HEK293 (cell line): ENCODE results near the gene ZNF222.

Source experiments
- CTCF ChIA-PET: fragments of 350-600 bp; formaldehyde crosslinking; extraction: SDS; loops from one replicate; lab custom pipeline; 2021; ENCODE audit warnings: antibody characterized with exemption; lab: Yijun Ruan, JAX
- POLR2A ChIA-PET: fragments of 300-600 bp; formaldehyde crosslinking; extraction: SDS; loops from one replicate; lab custom pipeline; 2020; ENCODE audit warnings: antibody characterized with exemption, inconsistent platforms; lab: Yijun Ruan, JAX
- H3K27ac ChIP-seq: fragments of 200-500 bp; sonication (Bioruptor generic); 2 replicates; pipeline ENCODE4 v1.5.1; 2014; ENCODE audit warnings: low read depth, low read length, control low read depth, inconsistent platforms; ENCODE audit errors: extremely low read depth
- H3K36me3 ChIP-seq, 2 experiments: fragments of 200-500 bp in 1 of 2; sonication (Bioruptor generic) in 1 of 2; 1 replicate in 1 of 2; 2 replicates in 1 of 2; pipeline ENCODE4 v1.5.1; 2014 to 2017; ENCODE audit warnings: inconsistent platforms in 2 of 2, low read length in 2 of 2; ENCODE audit not compliant: control insufficient read depth in 2 of 2, insufficient read depth in 1 of 2
- H3K4me1 ChIP-seq: fragments of 200-500 bp; sonication (Bioruptor generic); 2 replicates; pipeline ENCODE4 v1.5.1; 2014; ENCODE audit warnings: mild to moderate bottlenecking, low read length, inconsistent platforms; ENCODE audit not compliant: control insufficient read depth, insufficient read depth
- H3K4me3 ChIP-seq: 2 replicates; pipeline ENCODE4 v1.5.1; 2011; ENCODE audit warnings: low read depth, mild to moderate bottlenecking, control low read depth, low read length, moderate library complexity
- H3K9me3 ChIP-seq: fragments of 200-500 bp; sonication (Bioruptor generic); 2 replicates; pipeline ENCODE4 v1.5.1; 2014; ENCODE audit warnings: low read depth, low read length, inconsistent platforms; ENCODE audit not compliant: control insufficient read depth, insufficient read depth
- FEZF1 ChIP-seq: fragments of 450-650 bp; formaldehyde crosslinking; IDR thresholded peaks from 2 replicates; pipeline ENCODE4 v1.5.1; 2016; ENCODE audit warnings: missing biosample characterization, missing genetic modification characterization
- GLIS1 ChIP-seq: fragments of 450-650 bp; formaldehyde crosslinking; IDR thresholded peaks from 2 replicates; pipeline ENCODE4 v1.5.1; 2016; ENCODE audit warnings: missing biosample characterization, missing genetic modification characterization
- HOXA7 ChIP-seq: sonication (generic); formaldehyde crosslinking; IDR thresholded peaks from 2 replicates; pipeline ENCODE4 v1.8.1; 2022; ENCODE audit warnings: missing genetic modification reagents, borderline replicate concordance
- KLF9 ChIP-seq: fragments of 450-650 bp; formaldehyde crosslinking; IDR thresholded peaks from 2 replicates; pipeline ENCODE4 v1.5.1; 2016; ENCODE audit warnings: missing biosample characterization, missing genetic modification characterization, low read depth
- MEIS1 ChIP-seq: sonication (generic); formaldehyde crosslinking; IDR thresholded peaks from 2 replicates; pipeline ENCODE4 v1.8.1; 2022; ENCODE audit warnings: missing genetic modification reagents, mild to moderate bottlenecking, borderline replicate concordance
- PRDM1 ChIP-seq: fragments of 450-650 bp; formaldehyde crosslinking; IDR thresholded peaks from 2 replicates; pipeline ENCODE4; 2016; ENCODE audit warnings: missing biosample characterization, missing genetic modification characterization
- SCRT1 ChIP-seq: fragments of 450-650 bp; formaldehyde crosslinking; IDR thresholded peaks from 2 replicates; pipeline ENCODE4 v1.5.1; 2016; ENCODE audit warnings: missing biosample characterization, missing genetic modification characterization, borderline replicate concordance
- SP3 ChIP-seq: fragments of 450-650 bp; formaldehyde crosslinking; IDR thresholded peaks from 2 replicates; pipeline ENCODE4 v1.5.1; 2016; ENCODE audit warnings: missing biosample characterization, missing genetic modification characterization
- ZBTB20 ChIP-seq: fragments of 450-650 bp; formaldehyde crosslinking; IDR thresholded peaks from 2 replicates; pipeline ENCODE4 v1.5.1; 2016; ENCODE audit warnings: missing biosample characterization, missing genetic modification characterization
- ZBTB21 ChIP-seq: fragments of 450-650 bp; formaldehyde crosslinking; IDR thresholded peaks from 2 replicates; pipeline ENCODE4 v1.5.1; 2017; ENCODE audit warnings: missing biosample characterization, missing genetic modification characterization
- ZFP69B ChIP-seq: fragments of 450-650 bp; formaldehyde crosslinking; IDR thresholded peaks from 2 replicates; pipeline ENCODE4 v1.5.1; 2016; ENCODE audit warnings: missing biosample characterization, missing genetic modification characterization
- ZNF133 ChIP-seq: fragments of 450-650 bp; formaldehyde crosslinking; IDR thresholded peaks from 2 replicates; pipeline ENCODE4 v1.5.1; 2016; ENCODE audit warnings: missing biosample characterization, missing genetic modification characterization
- ZNF146 ChIP-seq: fragments of 450-650 bp; formaldehyde crosslinking; IDR thresholded peaks from 2 replicates; pipeline ENCODE4 v1.5.1; 2016; ENCODE audit warnings: missing biosample characterization, missing genetic modification characterization
- ZNF266 ChIP-seq: fragments of 450-650 bp; formaldehyde crosslinking; IDR thresholded peaks from 2 replicates; pipeline ENCODE4 v1.5.1; 2016; ENCODE audit warnings: missing biosample characterization, missing genetic modification characterization, low read depth
- ZNF274 ChIP-seq, 2 experiments: fragments of 200-500 bp in 1 of 2; fragments of 450-650 bp in 1 of 2; sonication (Bioruptor generic) in 1 of 2; formaldehyde crosslinking in 1 of 2; IDR thresholded peaks; 2 replicates each; pipeline versions ENCODE4 v1.5.1 to v1.6.1; 2014 to 2016; ENCODE audit warnings: borderline replicate concordance in 1 of 2, inconsistent platforms in 1 of 2, low read length in 1 of 2, missing biosample characterization in 1 of 2, missing genetic modification characterization in 1 of 2
- ZNF341 ChIP-seq: fragments of 450-650 bp; formaldehyde crosslinking; IDR thresholded peaks from 2 replicates; pipeline ENCODE4; 2016; ENCODE audit warnings: low read depth, missing biosample characterization, missing genetic modification characterization
- ZNF404 ChIP-seq: fragments of 450-650 bp; formaldehyde crosslinking; IDR thresholded peaks from 2 replicates; pipeline ENCODE4 v1.5.1; 2017; ENCODE audit warnings: missing biosample characterization, missing genetic modification characterization
- ZNF561 ChIP-seq: fragments of 450-650 bp; IDR thresholded peaks from 2 replicates; pipeline ENCODE4 v1.5.1; 2018; ENCODE audit warnings: missing biosample characterization, missing genetic modification characterization, borderline replicate concordance
- ZNF600 ChIP-seq: fragments of 450-650 bp; formaldehyde crosslinking; IDR thresholded peaks from 2 replicates; pipeline ENCODE4 v1.5.1; 2016; ENCODE audit warnings: missing biosample characterization, missing genetic modification characterization
- ZNF624 ChIP-seq: fragments of 450-650 bp; formaldehyde crosslinking; IDR thresholded peaks from 2 replicates; pipeline ENCODE4 v1.5.1; 2017; ENCODE audit warnings: missing biosample characterization, missing genetic modification characterization
- ZNF629 ChIP-seq: fragments of 450-650 bp; formaldehyde crosslinking; IDR thresholded peaks from 2 replicates; pipeline ENCODE4 v1.5.1; 2017; ENCODE audit warnings: missing biosample characterization, missing genetic modification characterization
- ZNF654 ChIP-seq: fragments of 450-650 bp; formaldehyde crosslinking; IDR thresholded peaks from 2 replicates; pipeline ENCODE4 v1.5.1; 2016; ENCODE audit warnings: low read depth, missing biosample characterization, missing genetic modification characterization
- ZNF670 ChIP-seq: fragments of 450-650 bp; formaldehyde crosslinking; IDR thresholded peaks from 2 replicates; pipeline ENCODE4 v1.5.1; 2016; ENCODE audit warnings: missing biosample characterization, missing genetic modification characterization, low read depth
- ZNF843 ChIP-seq: fragments of 450-650 bp; formaldehyde crosslinking; IDR thresholded peaks from 2 replicates; pipeline ENCODE4 v1.5.1; 2016; ENCODE audit warnings: missing biosample characterization, missing genetic modification characterization
- TF ChIP-seq, protein P1 (sequence below): fragments of 450-650 bp; formaldehyde crosslinking; IDR thresholded peaks from 2 replicates; pipeline ENCODE4 v1.5.1; 2016; ENCODE audit warnings: missing biosample characterization, missing genetic modification characterization
- TF ChIP-seq, protein P2 (sequence below): fragments of 450-650 bp; formaldehyde crosslinking; IDR thresholded peaks from 2 replicates; pipeline ENCODE4 v1.5.1; 2016; ENCODE audit warnings: missing biosample characterization, missing genetic modification characterization
- TF ChIP-seq, protein P3 (sequence below): fragments of 450-650 bp; formaldehyde crosslinking; IDR thresholded peaks from 2 replicates; pipeline ENCODE4 v1.5.1; 2016; ENCODE audit warnings: missing biosample characterization, missing genetic modification characterization
- TF ChIP-seq, protein P4 (sequence below): fragments of 450-650 bp; formaldehyde crosslinking; IDR thresholded peaks from 2 replicates; pipeline ENCODE4 v1.5.1; 2017; ENCODE audit warnings: missing biosample characterization, missing genetic modification characterization
- TF ChIP-seq, protein P5 (sequence below): fragments of 450-650 bp; formaldehyde crosslinking; IDR thresholded peaks from 2 replicates; pipeline ENCODE4 v1.5.1; 2016; ENCODE audit warnings: missing biosample characterization, missing genetic modification characterization

The ZNF222 gene

DNA sequence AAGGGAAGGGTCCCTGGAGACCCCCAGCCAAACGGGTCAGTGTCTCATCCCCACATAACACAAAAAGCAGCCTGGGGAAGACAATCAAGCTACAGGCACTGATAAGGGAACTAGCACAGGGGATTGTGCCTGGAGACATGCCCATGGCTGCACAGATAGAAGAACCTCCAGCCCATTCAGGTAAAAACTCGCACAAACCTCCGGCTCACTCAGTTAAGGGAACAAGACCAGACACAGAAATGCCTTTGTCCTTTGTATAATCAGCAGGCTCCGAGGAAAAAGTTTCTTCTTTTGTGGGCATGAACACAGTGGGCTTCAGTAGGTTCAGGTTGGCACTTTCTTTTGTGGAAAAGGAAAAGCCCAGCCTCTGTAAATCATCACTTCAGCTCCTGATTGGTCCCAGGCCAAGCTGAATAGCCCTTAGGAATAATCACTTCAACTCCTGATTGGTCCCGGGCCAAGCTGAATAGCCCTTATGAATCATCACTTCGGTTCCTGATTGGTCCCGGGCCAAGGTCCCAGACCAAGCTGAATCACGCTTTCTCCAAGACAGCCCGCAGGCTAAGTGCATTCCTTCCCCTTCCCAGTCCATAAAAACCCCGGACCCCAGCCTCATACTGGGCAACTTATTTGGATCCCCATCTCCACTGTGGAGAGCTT lies 27.4 kb upstream of the ZNF222 start:
- peaks cover 13% of the 10 kb centered on the region for H3K9me3 ChIP-seq
- no peak for TF ChIP-seq ZNF133
- TF ChIP-seq, protein P1, sequence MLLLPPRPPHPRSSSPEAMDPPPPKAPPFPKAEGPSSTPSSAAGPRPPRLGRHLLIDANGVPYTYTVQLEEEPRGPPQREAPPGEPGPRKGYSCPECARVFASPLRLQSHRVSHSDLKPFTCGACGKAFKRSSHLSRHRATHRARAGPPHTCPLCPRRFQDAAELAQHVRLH (tag by site-specific recombination): no peak
- 0 out of 2 replicates have a peak, but pooled peaks have one; percentile 13 for TF ChIP-seq PRDM1
- TF ChIP-seq ZBTB20 (tag by site-specific recombination): no peak
- no peak for TF ChIP-seq ZNF266
- TF ChIP-seq ZNF624 (tag by site-specific recombination): no peak
- TF ChIP-seq, all 188 proteins: peak for 1
- H3K4me1 ChIP-seq: peaks cover 5% of the 10 kb centered on the region
- CTCF ChIA-PET: no interaction called here
- no peak overlapping the region for H3K4me3 ChIP-seq
- POLR2A ChIA-PET: no interaction called here
- peaks cover 51 to 53% of the 10 kb centered on the region in 2 experiments for H3K36me3 ChIP-seq
- H3K27ac ChIP-seq: no peak overlapping the region

DNA sequence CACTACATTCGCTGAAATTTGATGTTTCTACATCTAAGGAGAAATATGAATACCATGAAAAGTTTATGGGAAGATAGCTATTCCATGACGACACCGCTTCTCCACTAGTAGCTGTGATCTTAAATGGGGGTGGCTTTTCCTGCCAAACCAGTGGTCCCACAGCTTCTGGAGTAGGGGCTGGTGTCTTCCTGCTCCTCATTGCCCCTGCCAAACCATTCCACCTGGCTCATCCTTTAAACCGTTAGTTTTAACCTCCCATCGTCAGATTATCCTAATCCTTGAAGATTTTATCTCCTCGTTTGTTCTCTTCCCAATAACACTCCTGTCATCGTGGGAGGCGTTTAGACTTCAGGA lies 23.0 kb upstream of the ZNF222 start:
- Histone ChIP-seq H3K36me3 (peaks cover 16 to 38% of the 10 kb centered on the region in 2 experiments), H3K4me1 (peaks cover 10% of the 10 kb centered on the region), H3K27ac (peak overlapping the region; percentile 55), H3K9me3 (peaks cover 11% of the 10 kb centered on the region), H3K4me3 (peak overlapping the region; percentile 46)
- POLR2A ChIA-PET: interaction anchor here (0.8 to 3.8 kb wide), 6 partner anchors 17 to 163 kb away, joined by 3 to 17 read pairs (median 6); partner anchors contain the start of genes ZNF223, ZNF225, ZNF226 and ZNF45
- CTCF ChIA-PET: interaction anchor here (1.4 kb wide), 1 partner anchor 162 kb away, joined by 3 read pairs; the partner anchor contains the start of gene ZNF226
- TF ChIP-seq FEZF1 (tag by site-specific recombination) (no peak), ZNF629 (no peak), ZNF404 (peak; percentile 9; the same call in 1 of the 2 replicates), ZNF843 (tag by site-specific recombination) (no peak), ZNF624 (tag by site-specific recombination) (no peak), ZNF600 (tag by site-specific recombination) (no peak), SCRT1 (tag by site-specific recombination) (no peak), ZNF670 (tag by site-specific recombination) (no peak), ZNF274 (IDR thresholded peaks at IDR 0.05; ENCODE audit: low read length) (no peak), ZNF274 (tag by site-specific recombination; IDR thresholded peaks at IDR 0.05; ENCODE audit: borderline replicate concordance) (no peak), MEIS1 (CRISPR knock-in tag) (no peak), ZBTB21 (no peak), GLIS1 (no peak), ZNF341 (tag by site-specific recombination) (0 out of 2 replicates have a peak, but pooled peaks have one; percentile 12), ZNF654 (tag by site-specific recombination) (no peak), KLF9 (no peak), SP3 (tag by site-specific recombination) (no peak), HOXA7 (CRISPR knock-in tag) (no peak), ZFP69B (tag by site-specific recombination) (peak; percentile 99), ZNF146 (tag by site-specific recombination) (no peak), ZNF561 (tag by site-specific recombination) (no peak)
- TF ChIP-seq, protein P2, sequence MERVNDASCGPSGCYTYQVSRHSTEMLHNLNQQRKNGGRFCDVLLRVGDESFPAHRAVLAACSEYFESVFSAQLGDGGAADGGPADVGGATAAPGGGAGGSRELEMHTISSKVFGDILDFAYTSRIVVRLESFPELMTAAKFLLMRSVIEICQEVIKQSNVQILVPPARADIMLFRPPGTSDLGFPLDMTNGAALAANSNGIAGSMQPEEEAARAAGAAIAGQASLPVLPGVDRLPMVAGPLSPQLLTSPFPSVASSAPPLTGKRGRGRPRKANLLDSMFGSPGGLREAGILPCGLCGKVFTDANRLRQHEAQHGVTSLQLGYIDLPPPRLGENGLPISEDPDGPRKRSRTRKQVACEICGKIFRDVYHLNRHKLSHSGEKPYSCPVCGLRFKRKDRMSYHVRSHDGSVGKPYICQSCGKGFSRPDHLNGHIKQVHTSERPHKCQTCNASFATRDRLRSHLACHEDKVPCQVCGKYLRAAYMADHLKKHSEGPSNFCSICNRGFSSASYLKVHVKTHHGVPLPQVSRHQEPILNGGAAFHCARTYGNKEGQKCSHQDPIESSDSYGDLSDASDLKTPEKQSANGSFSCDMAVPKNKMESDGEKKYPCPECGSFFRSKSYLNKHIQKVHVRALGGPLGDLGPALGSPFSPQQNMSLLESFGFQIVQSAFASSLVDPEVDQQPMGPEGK (tag by site-specific recombination): peak; percentile 19; the same call in 1 of the 2 replicates
- TF ChIP-seq, protein P3, sequence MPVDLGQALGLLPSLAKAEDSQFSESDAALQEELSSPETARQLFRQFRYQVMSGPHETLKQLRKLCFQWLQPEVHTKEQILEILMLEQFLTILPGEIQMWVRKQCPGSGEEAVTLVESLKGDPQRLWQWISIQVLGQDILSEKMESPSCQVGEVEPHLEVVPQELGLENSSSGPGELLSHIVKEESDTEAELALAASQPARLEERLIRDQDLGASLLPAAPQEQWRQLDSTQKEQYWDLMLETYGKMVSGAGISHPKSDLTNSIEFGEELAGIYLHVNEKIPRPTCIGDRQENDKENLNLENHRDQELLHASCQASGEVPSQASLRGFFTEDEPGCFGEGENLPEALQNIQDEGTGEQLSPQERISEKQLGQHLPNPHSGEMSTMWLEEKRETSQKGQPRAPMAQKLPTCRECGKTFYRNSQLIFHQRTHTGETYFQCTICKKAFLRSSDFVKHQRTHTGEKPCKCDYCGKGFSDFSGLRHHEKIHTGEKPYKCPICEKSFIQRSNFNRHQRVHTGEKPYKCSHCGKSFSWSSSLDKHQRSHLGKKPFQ (tag by site-specific recombination): no peak
- TF ChIP-seq, protein P4, sequence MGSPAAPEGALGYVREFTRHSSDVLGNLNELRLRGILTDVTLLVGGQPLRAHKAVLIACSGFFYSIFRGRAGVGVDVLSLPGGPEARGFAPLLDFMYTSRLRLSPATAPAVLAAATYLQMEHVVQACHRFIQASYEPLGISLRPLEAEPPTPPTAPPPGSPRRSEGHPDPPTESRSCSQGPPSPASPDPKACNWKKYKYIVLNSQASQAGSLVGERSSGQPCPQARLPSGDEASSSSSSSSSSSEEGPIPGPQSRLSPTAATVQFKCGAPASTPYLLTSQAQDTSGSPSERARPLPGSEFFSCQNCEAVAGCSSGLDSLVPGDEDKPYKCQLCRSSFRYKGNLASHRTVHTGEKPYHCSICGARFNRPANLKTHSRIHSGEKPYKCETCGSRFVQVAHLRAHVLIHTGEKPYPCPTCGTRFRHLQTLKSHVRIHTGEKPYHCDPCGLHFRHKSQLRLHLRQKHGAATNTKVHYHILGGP (tag by site-specific recombination): no peak
- TF ChIP-seq, protein P5, sequence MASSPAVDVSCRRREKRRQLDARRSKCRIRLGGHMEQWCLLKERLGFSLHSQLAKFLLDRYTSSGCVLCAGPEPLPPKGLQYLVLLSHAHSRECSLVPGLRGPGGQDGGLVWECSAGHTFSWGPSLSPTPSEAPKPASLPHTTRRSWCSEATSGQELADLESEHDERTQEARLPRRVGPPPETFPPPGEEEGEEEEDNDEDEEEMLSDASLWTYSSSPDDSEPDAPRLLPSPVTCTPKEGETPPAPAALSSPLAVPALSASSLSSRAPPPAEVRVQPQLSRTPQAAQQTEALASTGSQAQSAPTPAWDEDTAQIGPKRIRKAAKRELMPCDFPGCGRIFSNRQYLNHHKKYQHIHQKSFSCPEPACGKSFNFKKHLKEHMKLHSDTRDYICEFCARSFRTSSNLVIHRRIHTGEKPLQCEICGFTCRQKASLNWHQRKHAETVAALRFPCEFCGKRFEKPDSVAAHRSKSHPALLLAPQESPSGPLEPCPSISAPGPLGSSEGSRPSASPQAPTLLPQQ (tag by site-specific recombination): peak; percentile 100
